DND-41 (cell line): ENCODE data around the gene CERK.

Experiments
- CTCF ChIP-seq: IDR thresholded peaks from 2 replicates; pipeline ENCODE4 v1.5.1; 2012; ENCODE audit warnings: borderline replicate concordance, low read length, moderate library complexity, mild to moderate bottlenecking; ENCODE audit not compliant: poor library complexity, severe bottlenecking; ENCODE audit errors: extremely low read depth
- EZH2 ChIP-seq: IDR thresholded peaks from 3 replicates; pipeline ENCODE4 v1.6.1; 2012; ENCODE audit warnings: borderline replicate concordance, low read depth, mild to moderate bottlenecking, moderate library complexity, low read length, inconsistent platforms; ENCODE audit not compliant: severe bottlenecking

- TF ChIP-seq CTCF (no peak), EZH2 (no peak)
Measured at GRCh38 chr22:46727813-46728364, 10.2 kb downstream of the CERK start.
